Lung (tissue), 12 donors: ENCODE measurements around the gene ZXDC. TPM values are rescaled to one million over a fixed set of nuclear protein-coding genes. Genes with fewer than 3 reads are reported as not detected.

Source experiments
- ATAC-seq: fragments of 200-7000 bp; cut with Tn5 transposase; one replicate; pipeline ENCODE4 v1.9.1; 2020; ENCODE audit warnings: moderate number of reproducible peaks; ENCODE audit not compliant: insufficient read depth, low FRiP score
- DNase-seq, 3 donors: peaks; one replicate each; pipeline ENCODE4 v3.0.0-alpha.2; 2013 to 2017
- H3K27ac ChIP-seq, 2 donors: one replicate each; pipeline ENCODE4 v1.5.1; 2013; ENCODE audit warnings: mild to moderate bottlenecking in 2 of 2, moderate library complexity in 2 of 2, control low read depth in 1 of 2, inconsistent platforms in 1 of 2, low read depth in 1 of 2, low read length in 1 of 2
- H3K27me3 ChIP-seq, 3 donors: one replicate each; pipeline ENCODE4 v1.5.1; 2013; ENCODE audit warnings: low read length in 2 of 3; ENCODE audit not compliant: control insufficient read depth in 3 of 3, insufficient read depth in 3 of 3
- H3K36me3 ChIP-seq, 4 donors: one replicate each; pipeline ENCODE4 v1.5.1; 2013; ENCODE audit warnings: low read length in 4 of 4, mild to moderate bottlenecking in 1 of 4, moderate library complexity in 1 of 4; ENCODE audit not compliant: control insufficient read depth in 4 of 4, insufficient read depth in 4 of 4
- H3K4me1 ChIP-seq, 5 donors: one replicate each; pipeline ENCODE4 v1.5.1; 2013; ENCODE audit warnings: low read length in 5 of 5, mild to moderate bottlenecking in 2 of 5, moderate library complexity in 1 of 5; ENCODE audit not compliant: control insufficient read depth in 5 of 5, insufficient read depth in 5 of 5
- H3K4me3 ChIP-seq: one replicate; pipeline ENCODE4 v1.5.1; 2013; ENCODE audit warnings: mild to moderate bottlenecking, control low read depth, moderate library complexity
- H3K9ac ChIP-seq, 2 donors: one replicate each; pipeline ENCODE4 v1.5.1; 2013; ENCODE audit warnings: low read length in 2 of 2, control low read depth in 1 of 2; ENCODE audit not compliant: insufficient read depth in 1 of 2
- H3K9me3 ChIP-seq, 4 donors: one replicate each; pipeline ENCODE4 v1.5.1; 2013; ENCODE audit warnings: low read length in 3 of 4, mild to moderate bottlenecking in 1 of 4, moderate library complexity in 1 of 4; ENCODE audit not compliant: control insufficient read depth in 4 of 4, insufficient read depth in 3 of 4
- WGBS, 2 donors: extraction: QIAGEN DNeasy Blood & Tissue Kit; methylation state at CpG; one replicate each; pipeline ENCODE4 v1.1.7; 2013; 5-methylcytosine and 5-hydroxymethylcytosine counted together
- polyA plus RNA-seq, 2 donors: library from polyadenylated mRNA; stranded (reverse); fragments of 200-250 nt; gene quantifications; one replicate each; pipeline ENCODE4 v1.2.1, GENCODE V29; 2013
- total RNA-seq, 2 donors: library from RNA; depleted of rRNA in 1 of 2; stranded (reverse); fragments of >200 nt in 1 of 2; gene quantifications; one replicate each; pipeline ENCODE4 v1.2.1, GENCODE V29; 2014 to 2021
- TF ChIP-seq, protein P1 (sequence below): IDR thresholded peaks from 2 replicates; pipeline ENCODE4 v1.5.1; 2012; ENCODE audit warnings: mild to moderate bottlenecking; ENCODE audit errors: control extremely low read depth, extremely low read depth
- donor health status: control.
- donor health status: control.
- donor health status: Bipolar disorder and iron deficiency.
- donor health status: healthy.
- donor health status: DM: yes; HTN: yes; CAD: no.

ZXDC gene
- total and polyA plus RNA-seq, 4 donors: 12.9 to 49.5 (median 29.8) TPM

DNA sequence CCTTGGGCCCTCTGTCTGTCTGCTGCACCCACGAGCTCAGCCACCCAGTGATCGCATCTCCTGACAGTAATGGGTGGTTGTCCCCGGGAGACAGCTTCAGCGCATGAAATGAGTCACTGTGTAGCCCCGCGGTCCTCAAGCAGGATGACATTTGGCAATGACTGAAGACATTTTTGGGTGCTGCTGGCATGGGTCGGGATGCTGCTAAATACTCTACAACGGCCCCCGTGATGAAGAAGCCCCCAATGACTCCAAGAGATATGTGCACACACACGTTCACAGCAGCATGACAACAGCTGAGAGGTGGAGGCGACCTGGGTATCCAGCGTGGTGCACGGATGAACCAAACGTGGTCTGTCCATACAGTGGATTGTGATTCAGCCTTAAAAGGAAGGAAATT is 17.4 kb upstream of the ZXDC start:
- peaks cover 0 to 2% (median 0%) of the 10 kb centered on the region in 3 donors for H3K27me3 ChIP-seq
- no peak overlapping the region for H3K27ac ChIP-seq
- H3K36me3 ChIP-seq: no peaks in the 10 kb centered on the region
- no peak overlapping the region for H3K9ac ChIP-seq
- H3K4me3 ChIP-seq: no peak overlapping the region
- TF ChIP-seq, protein P1, sequence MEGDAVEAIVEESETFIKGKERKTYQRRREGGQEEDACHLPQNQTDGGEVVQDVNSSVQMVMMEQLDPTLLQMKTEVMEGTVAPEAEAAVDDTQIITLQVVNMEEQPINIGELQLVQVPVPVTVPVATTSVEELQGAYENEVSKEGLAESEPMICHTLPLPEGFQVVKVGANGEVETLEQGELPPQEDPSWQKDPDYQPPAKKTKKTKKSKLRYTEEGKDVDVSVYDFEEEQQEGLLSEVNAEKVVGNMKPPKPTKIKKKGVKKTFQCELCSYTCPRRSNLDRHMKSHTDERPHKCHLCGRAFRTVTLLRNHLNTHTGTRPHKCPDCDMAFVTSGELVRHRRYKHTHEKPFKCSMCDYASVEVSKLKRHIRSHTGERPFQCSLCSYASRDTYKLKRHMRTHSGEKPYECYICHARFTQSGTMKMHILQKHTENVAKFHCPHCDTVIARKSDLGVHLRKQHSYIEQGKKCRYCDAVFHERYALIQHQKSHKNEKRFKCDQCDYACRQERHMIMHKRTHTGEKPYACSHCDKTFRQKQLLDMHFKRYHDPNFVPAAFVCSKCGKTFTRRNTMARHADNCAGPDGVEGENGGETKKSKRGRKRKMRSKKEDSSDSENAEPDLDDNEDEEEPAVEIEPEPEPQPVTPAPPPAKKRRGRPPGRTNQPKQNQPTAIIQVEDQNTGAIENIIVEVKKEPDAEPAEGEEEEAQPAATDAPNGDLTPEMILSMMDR: no peak
- WGBS, 2 donors: 88 to 92% methylated on average over 14 of the region's 14 CpGs
- DNase-seq (no peak), ATAC-seq (no peak)
- H3K4me1 ChIP-seq: no peaks in the 10 kb centered on the region
- no peaks in the 10 kb centered on the region for H3K9me3 ChIP-seq

DNA sequence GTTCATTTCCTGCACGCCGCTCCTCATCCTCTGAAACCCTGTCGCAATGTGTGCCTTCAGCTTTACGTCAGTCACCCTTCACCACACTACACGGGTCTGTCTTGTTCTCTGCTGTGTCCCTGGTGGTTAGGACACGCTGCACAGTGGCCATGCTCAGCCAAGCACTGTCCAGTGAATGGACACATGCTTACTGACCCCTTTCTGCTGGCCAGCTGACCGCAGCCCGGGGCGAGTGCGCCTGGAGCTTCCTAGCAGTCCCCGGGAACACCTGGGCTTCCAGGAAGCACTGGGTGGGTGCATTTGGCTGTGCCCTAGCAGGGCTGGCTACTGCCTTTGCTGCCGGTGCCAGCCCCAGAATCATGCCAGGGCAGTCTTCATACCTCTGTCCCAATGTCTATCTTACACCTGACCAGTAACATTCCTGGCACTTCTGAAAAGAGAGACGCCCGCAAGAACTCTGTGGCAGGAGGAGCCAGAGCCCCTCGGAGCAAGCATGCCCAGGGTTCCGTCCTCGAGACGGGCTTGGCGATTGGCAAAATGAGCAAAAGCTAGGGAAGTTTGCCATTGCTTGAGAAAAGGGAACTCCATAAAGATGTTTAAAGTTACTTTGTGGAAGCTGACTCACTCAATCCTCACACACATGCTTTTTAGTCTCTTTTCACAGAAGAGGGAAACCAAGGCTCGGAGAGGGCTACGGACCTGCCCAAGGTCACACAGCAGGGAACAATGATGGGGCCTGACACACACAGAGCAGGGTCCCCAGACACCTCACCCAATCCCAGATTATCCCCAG is 15.7 kb upstream of the ZXDC start:
- Histone ChIP-seq H3K9me3 (no peaks in the 10 kb centered on the region), H3K4me1 (peaks cover 0 to 9% (median 0%) of the 10 kb centered on the region in 5 donors), H3K4me3 (no peak overlapping the region), H3K27ac (no peak overlapping the region), H3K36me3 (no peaks in the 10 kb centered on the region), H3K9ac (no peak overlapping the region), H3K27me3 (peaks cover 0 to 2% (median 0%) of the 10 kb centered on the region in 3 donors)
- ATAC-seq: no peak
- WGBS, 2 donors: 70 to 81% methylated on average over 21 of the region's 21 CpGs
- TF ChIP-seq, protein P1: no peak
- DNase-seq: no peak

- ATAC-seq (no peak), DNase-seq (no peak)
- Histone ChIP-seq H3K4me1 (peaks cover 0 to 9% (median 0%) of the 10 kb centered on the region in 5 donors), H3K9ac (no peak overlapping the region), H3K9me3 (no peaks in the 10 kb centered on the region), H3K4me3 (no peak overlapping the region), H3K27ac (no peak overlapping the region), H3K36me3 (no peaks in the 10 kb centered on the region), H3K27me3 (peaks cover 0 to 2% (median 0%) of the 10 kb centered on the region in 3 donors)
- TF ChIP-seq, protein P1: no peak
- 84 to 86% methylated on average over 6 of the region's 6 CpGs for WGBS, 2 donors
Observed at GRCh38 chr3:126490619-126491018, 14.9 kb upstream of the ZXDC start.
